ENCODE results near the gene FAM53C.
"Not testable (repeated sequence)": the region's sequence is repeated elsewhere in the genome, so short reads cannot be mapped to it uniquely, and the experiment has no call there.

FAM53C gene

GRCh38 chr5:138337685-138338410 lies at the start of gene FAM53C:
TSS of gene FAM53C (plus strand) at chr5:138338266. CDS start at chr5:138341336, 3,070 bp downstream.
- H3K4me3 ChIP-seq (ENCODE audit: low read length), result peak within 1 kb of the TSS; percentile 87
- peak; percentile 92 for DNase-seq (ENCODE audit: low read depth)
- no peak for TF ChIP-seq CTCF (IDR thresholded peaks at IDR 0.05; ENCODE audit: insufficient read depth, low read depth, low read length, missing control alignments)

- TF ChIP-seq CTCF (IDR thresholded peaks at IDR 0.05; ENCODE audit: insufficient read depth, low read depth, low read length, missing control alignments), result no peak
Measured at GRCh38 chr5:138289296-138289695, 48.8 kb upstream of the FAM53C start.

GRCh38 chr5:138303372-138303771 lies 34.7 kb upstream of the FAM53C start:
- peak; percentile 50 for DNase-seq (ENCODE audit: low read depth)
- H3K4me3 ChIP-seq (ENCODE audit: low read length), result no peak overlapping the region
- no peak for TF ChIP-seq CTCF (IDR thresholded peaks at IDR 0.05; ENCODE audit: insufficient read depth, low read depth, low read length, missing control alignments)

More at GRCh38 chr5:138289296-138289695, 48.8 kb upstream of the FAM53C start:
- no peak overlapping the region for H3K4me3 ChIP-seq (ENCODE audit: low read length)
- no peak for DNase-seq (ENCODE audit: low read depth)

GRCh38 chr5:138305797-138306196 lies 32.3 kb upstream of the FAM53C start:
- peak; percentile 21 for TF ChIP-seq CTCF (IDR thresholded peaks at IDR 0.05; ENCODE audit: insufficient read depth, low read depth, low read length, missing control alignments)
- H3K4me3 ChIP-seq (ENCODE audit: low read length), result no peak overlapping the region
- DNase-seq (ENCODE audit: low read depth), result peak; percentile 80

- no peak for TF ChIP-seq CTCF (IDR thresholded peaks at IDR 0.05; ENCODE audit: insufficient read depth, low read depth, low read length, missing control alignments)
- H3K4me3 ChIP-seq (ENCODE audit: low read length), result no peak overlapping the region
- no peak for DNase-seq (ENCODE audit: low read depth)
Measured at GRCh38 chr5:138315751-138316278, 22.3 kb upstream of the FAM53C start.

GRCh38 chr5:138316355-138316754 lies 21.7 kb upstream of the FAM53C start:
- no peak overlapping the region for H3K4me3 ChIP-seq (ENCODE audit: low read length)
- no peak for DNase-seq (ENCODE audit: low read depth)
- no peak for TF ChIP-seq CTCF (IDR thresholded peaks at IDR 0.05; ENCODE audit: insufficient read depth, low read depth, low read length, missing control alignments)

GRCh38 chr5:138318211-138318610 lies 19.9 kb upstream of the FAM53C start:
- H3K4me3 ChIP-seq (ENCODE audit: low read length), result not testable (repeated sequence)
- DNase-seq (ENCODE audit: low read depth), result peak; percentile 14
